NCI-H82 (cell line): ENCODE measurements around the gene MRPL40.

Source experiments
- DNase-seq: peaks from one replicate; lab custom pipeline; 2025; lab: John Stamatoyannopoulos, UW

The MRPL40 gene

DNA sequence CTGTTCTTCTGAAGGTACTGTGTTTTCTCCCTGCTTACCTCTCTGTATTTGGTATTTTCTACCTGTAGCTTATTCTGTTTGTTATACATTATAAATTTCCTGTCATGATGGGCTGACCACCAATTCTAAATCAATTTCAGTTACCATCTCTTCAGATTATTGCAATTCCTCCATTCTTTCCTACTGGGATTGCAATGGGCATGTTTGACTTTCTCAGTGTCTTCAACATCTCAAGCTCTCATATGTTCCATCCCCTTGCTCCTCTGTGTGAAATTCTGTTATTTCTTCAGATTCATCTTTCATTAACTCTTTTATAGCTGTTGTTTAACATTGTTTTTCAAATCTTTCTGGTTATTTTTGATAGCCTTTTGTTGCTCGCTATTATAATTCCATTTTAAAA lies 30.7 kb downstream of the MRPL40 start:
- DNase-seq: no peak

DNA sequence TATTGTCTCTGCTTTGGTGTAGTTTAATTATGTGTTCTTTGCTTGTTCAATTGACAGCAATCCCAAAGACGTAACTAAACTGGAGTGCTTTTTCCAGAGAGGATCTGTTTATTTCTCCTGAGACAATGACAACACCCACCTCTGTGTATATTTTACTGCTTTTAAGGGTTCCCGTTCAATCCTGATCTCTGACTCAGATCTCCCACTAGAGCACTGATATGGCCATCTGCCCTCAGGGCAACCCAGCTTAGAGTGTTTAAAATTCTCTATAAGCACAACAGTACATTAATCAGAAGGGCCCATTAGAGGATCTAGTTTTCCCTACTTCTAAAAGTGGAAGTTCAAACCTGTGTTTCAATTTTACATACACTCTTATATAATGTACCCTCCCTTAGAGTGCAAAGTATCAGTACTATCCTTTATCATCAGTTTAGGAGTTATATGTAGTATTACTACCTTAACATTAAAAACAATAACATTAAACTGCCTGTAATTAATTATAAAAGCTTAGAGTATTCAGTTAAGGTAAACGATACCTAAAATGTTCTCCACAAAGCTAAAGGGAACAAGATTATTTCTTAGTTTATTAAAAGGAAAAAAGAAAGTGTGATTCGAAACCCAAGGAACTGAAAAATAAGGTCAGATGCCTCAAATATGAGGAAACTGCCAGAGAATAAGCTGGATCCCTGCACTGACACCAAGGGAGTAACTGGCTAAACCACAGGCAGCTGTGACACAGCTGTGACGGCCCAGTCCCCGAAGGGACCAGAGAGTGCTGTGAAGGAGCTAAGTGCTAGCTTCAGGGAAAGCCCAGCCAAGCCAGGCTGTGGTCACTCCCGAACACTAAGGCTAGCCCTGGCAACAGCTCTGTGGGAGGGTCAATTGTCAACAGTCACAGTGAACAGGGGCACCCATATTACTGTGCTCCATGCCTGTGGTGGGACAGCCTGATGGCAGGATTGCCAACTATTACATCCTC lies 31.4 kb downstream of the MRPL40 start:
- DNase-seq: no peak

DNA sequence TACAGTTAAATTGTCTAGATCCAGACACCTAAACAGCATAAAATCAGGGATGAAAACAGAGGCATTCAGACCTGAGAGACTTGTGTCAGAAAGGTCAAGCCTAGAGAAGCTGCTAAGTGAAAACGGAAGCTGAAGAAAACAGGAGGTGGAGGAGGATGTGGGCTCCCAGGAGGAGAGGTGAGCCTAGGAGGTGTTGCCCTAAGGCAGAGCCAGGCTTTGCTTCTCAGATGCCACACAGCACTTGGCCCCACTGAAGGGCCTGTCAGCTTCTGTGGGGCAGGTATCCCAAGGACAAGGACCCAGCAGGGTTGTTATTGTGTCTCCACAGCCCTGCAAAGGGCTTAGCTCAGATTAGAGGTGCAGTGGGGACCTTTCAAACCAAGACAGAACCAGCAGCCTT lies 32.2 kb downstream of the MRPL40 start:
- DNase-seq: no peak

- DNase-seq: no peak
These were observed 32.6 kb downstream of the MRPL40 start for GRCh38 chr22:19464975-19465374.

DNA sequence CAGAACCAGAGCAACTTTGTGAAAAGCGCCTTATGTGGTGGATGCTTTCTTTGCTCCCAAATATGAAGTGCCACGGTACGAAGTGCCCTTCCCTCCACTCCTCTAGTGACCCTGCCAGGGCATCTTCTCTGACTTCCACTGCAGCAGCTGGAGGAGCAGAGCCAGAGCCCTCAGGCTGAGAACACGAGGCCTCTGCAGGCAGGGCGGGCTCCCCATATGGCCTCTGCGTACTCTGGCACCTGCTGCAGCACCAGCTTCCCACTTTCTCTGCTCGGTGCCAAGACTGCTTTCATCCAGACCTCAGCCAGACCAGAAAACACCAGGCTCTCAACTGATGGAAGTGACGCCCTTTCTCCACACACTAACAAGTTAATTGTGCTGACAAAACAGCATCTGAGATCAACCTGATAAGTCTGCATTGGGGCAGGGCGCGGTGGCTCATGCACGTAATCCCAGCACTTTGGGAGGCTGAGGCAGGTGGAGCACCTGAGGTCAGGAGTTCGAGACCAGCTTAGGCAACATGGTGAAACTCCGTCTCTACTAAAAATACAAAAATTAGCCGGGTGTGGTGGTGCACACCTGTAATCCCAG lies 33.9 kb downstream of the MRPL40 start:
- DNase-seq: no peak

- no peak for DNase-seq
These were observed 34.8 kb downstream of the MRPL40 start for GRCh38 chr22:19466848-19467752.

- DNase-seq: no peak
These were observed 35.6 kb downstream of the MRPL40 start for GRCh38 chr22:19467912-19468311.

DNA sequence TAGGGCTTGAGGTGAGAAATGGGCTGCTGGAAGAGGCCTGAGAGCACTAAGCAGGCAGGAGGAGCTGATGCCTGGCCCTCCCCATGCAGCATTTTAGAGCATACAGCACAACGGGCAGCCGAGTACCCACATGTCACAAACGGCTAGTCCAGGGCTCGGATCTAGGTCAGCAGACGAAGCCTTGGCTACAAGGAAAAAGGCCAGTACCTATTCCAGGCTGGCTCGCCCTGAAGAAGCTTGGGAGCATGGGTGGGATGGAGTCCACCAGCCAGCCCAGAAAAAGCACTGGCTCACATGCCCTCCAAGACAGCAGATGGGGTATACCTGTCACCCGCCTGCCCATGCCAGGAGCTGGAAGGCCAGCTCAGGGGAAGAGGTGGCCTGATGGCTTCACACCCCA lies 37.1 kb downstream of the MRPL40 start:
- DNase-seq: no peak

- DNase-seq: no peak
These were observed 37.7 kb downstream of the MRPL40 start for GRCh38 chr22:19470010-19470409.

DNA sequence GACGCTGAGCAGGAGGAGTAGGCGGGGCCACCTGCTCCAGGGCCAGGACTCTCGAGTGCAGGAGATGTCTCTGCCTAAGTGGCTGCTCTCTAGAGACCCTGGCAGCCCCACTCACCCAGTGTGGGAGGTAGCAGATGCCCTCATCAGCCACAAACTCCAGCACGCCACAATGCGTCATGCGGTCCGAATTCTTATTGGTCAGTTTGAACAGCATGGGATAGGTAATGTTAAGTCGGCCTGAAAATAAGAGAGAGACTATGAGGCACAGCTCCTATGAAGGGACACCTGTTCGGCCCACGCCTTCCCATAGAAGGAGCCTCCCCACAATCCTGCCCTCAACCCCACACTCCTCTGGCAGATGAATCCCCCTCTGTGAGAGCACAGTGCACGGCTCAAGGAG lies 39.2 kb downstream of the MRPL40 start:
- no peak for DNase-seq

DNA sequence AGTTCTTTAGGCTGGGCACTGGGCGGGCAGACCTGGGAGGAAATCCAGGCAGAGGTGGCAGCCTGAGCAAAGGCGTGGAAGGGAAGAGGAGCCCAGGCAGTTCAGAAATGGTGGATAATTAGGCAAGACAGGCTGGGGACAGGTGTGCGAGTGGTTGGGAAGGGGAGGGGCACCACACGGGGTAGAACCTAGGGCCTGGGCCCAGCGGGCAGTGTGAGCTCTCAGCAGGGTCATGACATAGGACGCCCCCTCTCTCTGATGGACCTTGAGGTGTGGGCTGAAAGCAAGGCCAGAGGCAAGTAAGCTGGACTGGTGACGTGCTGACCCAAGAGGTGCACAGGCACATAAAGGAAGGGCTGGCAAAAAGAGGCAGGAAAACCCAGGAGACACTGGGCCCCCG lies 39.9 kb downstream of the MRPL40 start:
- no peak for DNase-seq

DNA sequence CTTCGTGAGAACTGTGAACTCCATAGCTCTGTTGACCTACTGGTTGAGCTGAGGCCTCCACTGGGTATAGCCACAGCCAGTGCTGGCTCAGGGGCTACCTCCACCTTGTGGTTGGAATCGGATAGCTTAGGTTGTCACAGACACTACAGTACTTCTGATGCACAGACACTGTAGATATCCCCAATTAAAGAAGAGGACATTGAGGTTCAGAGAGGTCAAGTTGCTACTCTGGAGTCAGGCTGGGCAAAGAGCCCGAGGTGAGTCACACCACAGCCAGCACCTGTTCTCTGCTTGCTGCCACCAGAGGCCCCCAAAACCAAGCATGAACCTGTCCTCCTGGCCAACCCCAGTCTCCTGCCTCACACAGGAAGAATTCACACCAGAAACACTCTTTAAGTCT lies 41.2 kb downstream of the MRPL40 start:
- DNase-seq: no peak

GRCh38 chr22:19476023-19476422 lies 43.7 kb downstream of the MRPL40 start:
- DNase-seq: no peak

DNA sequence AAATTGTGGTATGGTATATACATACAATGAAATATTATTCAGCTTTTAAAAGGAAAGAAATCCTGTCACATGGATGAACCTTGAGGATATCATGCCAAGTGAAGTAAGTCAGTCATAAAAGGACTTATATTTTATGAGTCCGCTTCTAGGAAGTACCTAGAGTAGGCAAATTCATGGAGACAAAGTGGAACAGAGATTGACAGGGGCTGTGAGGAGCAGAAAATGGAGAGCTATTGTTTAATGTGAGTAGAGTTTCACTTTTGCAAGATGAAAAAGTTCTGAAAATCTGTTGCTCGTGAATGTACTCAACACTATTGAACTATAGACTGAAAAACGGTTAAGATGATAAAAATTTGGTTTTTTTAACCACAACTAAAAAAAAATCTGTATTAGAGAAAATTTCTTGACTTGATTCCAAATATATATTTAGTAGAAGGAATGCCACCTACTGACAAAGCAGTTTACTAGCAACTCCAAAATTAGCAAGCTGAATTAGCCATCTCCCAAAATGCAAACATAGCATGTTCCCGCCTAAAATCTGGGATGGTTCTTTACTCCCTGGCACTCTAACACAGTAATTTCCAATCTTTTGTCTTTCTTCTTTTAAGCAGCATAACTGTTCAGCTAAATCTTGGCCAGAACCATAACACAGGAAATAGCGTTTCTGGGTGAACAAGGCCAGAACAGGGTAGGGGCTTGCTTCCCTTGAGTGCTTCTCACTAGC lies 45.1 kb downstream of the MRPL40 start:
- DNase-seq: no peak

- peak; percentile 22 for DNase-seq
These were observed 45.9 kb downstream of the MRPL40 start for GRCh38 chr22:19478045-19478900.

- DNase-seq: peak; percentile 82
These were observed 46.6 kb downstream of the MRPL40 start, which contains the start of gene UFD1 for GRCh38 chr22:19478901-19479354. Gene UFD1 (minus strand): TSS chr22:19479193. CDS start chr22:19479085, 108 bp downstream.

DNA sequence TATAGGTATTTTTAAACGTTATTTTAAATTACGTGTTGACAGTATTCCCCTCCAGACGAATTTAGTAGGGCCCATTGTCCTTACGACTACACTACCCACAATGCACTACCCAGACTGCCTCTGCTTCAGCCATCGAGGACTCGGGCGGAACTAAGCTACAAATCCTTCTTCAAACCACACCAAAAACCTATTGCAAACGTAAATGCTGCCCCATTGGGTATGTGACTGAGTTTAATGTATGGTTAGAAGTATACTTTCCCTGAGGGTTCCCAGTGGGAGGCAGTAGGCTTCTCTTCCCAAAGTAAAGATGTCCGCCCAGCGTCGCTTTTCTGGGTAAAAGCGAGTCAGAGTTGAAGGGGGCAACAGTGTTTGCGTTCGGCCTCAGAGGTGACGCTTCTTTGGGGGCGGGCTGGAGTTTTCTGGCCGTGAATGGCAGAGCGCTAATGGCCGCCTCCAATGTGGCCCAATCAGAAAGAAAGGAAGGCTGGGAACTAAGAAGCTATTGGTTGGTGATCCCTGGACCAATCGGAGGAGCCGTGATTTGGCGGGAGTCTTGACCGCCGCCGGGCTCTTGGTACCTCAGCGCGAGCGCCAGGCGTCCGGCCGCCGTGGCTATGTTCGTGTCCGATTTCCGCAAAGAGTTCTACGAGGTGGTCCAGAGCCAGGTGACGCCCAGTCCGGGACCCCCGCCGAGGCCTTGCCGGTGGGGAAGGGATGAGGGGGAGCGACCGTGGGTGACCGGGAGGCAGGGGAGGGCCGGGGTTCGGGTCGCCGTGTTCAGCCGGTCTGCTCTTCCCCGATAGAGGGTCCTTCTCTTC lies 47.2 kb downstream of the MRPL40 start, which contains the start of gene CDC45:
CDC45 (plus strand) TSS at position 566 of the 818 bp plus-strand sequence; CDS start at position 615, 49 bp downstream.
- peak; percentile 97 for DNase-seq

GRCh38 chr22:19480173-19480568 lies 47.8 kb downstream of the MRPL40 start:
- DNase-seq: peak; percentile 35

DNA sequence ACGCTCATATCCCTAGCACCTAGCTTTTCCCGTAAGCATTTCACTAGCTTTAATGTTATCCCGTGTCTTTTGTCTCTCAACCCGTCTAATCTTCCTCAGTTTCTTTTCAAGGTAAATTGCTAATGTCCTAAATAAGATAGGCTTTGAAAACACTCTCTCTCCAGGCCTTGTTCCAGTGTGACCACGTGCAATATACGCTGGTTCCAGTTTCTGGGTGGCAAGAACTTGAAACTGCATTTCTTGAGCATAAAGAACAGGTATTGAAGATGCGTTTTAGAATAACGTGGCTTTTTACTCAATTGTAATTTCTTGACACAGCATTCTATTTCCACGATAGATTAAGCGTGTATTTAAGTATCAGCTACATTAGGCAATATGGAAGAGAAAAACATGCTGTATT lies 48.4 kb downstream of the MRPL40 start:
- no peak for DNase-seq
